ENCODE data around the gene SAAL1. TPM values are rescaled to one million over a fixed set of nuclear protein-coding genes. Genes with fewer than 3 reads are reported as not detected.

SAAL1 gene
- polyA plus RNA-seq, 1 of the 3 experiments (the other 2 are of a cell fraction): 19.6 TPM

GRCh38 chr11:18144243-18144642 is 38.4 kb upstream of the SAAL1 start:
- no peak overlapping the region for H3K4me3 ChIP-seq (ENCODE audit: low read depth in 2 of 2, low read length in 1 of 2)
- H3K27ac ChIP-seq (ENCODE audit: low read depth in 2 of 2, low read length in 1 of 2): no peak overlapping the region
- H3K27me3 ChIP-seq (ENCODE audit: insufficient read depth): peaks cover 8% of the 10 kb centered on the region; the same call in 1 of the 2 replicates
- ChIA-PET POLR2A (no interaction called here), CTCF (interaction anchor here (1.2 to 1.5 kb wide), 2 partner anchors 29 to 153 kb away, joined by 3 to 5 read pairs; no protein-coding TSS in a partner anchor)
- H3K9me3 ChIP-seq: no peaks in the 10 kb centered on the region
- H4K20me1 ChIP-seq (ENCODE audit: insufficient read depth): no peaks in the 10 kb centered on the region
- WGBS (ENCODE audit: low lambda C conversion rate): 55% methylated on average over 5 of the region's 5 CpGs
- no peak for DNase-seq
- H3F3A ChIP-seq (replicated peaks; ENCODE audit: insufficient read depth): no peaks in the 10 kb centered on the region
- H3K9ac ChIP-seq: no peak overlapping the region
- H3K9me2 ChIP-seq: no peaks in the 10 kb centered on the region
- no peaks in the 10 kb centered on the region for H3K36me3 ChIP-seq (replicated peaks in 1 of 2; ENCODE audit: control insufficient read depth in 1 of 2, insufficient read depth in 2 of 2, low read length in 1 of 2)
- no peaks in the 10 kb centered on the region for H3K79me2 ChIP-seq (ENCODE audit: insufficient read depth)
- TF ChIP-seq SIN3A (IDR thresholded peaks at IDR 0.05; ENCODE audit: borderline replicate concordance, low read depth, low read length) (no peak), MXI1 (IDR thresholded peaks at IDR 0.05; ENCODE audit: low read depth, low read length) (no peak), MEF2A (IDR thresholded peaks at IDR 0.05; ENCODE audit: borderline replicate concordance, low read depth) (no peak), MAX (IDR thresholded peaks at IDR 0.05; ENCODE audit: low read depth) (no peak), USF1 (IDR thresholded peaks at IDR 0.05; ENCODE audit: borderline replicate concordance, low read depth) (no peak), ZBTB33 (IDR thresholded peaks at IDR 0.05; ENCODE audit: borderline replicate concordance, low read depth) (no peak), RAD21 (IDR thresholded peaks at IDR 0.05; ENCODE audit: low read length) (no peak), NFIC (IDR thresholded peaks at IDR 0.05; ENCODE audit: borderline replicate concordance) (no peak), CTCF (IDR thresholded peaks at IDR 0.05) (no peak), EZH2phosphoT487 (IDR thresholded peaks at IDR 0.05; ENCODE audit: borderline replicate concordance, low read depth) (no peak), TAF1 (IDR thresholded peaks at IDR 0.05; ENCODE audit: borderline replicate concordance, low read depth, low read length) (no peak), POLR2AphosphoS5 (IDR thresholded peaks at IDR 0.05; ENCODE audit: low read depth, low read length) (no peak)
- TF ChIP-seq, protein P1, sequence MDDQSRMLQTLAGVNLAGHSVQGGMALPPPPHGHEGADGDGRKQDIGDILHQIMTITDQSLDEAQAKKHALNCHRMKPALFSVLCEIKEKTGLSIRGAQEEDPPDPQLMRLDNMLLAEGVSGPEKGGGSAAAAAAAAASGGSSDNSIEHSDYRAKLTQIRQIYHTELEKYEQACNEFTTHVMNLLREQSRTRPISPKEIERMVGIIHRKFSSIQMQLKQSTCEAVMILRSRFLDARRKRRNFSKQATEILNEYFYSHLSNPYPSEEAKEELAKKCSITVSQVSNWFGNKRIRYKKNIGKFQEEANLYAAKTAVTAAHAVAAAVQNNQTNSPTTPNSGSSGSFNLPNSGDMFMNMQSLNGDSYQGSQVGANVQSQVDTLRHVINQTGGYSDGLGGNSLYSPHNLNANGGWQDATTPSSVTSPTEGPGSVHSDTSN (IDR thresholded peaks at IDR 0.05): no peak
- no peaks in the 10 kb centered on the region for H3K4me1 ChIP-seq (ENCODE audit: control insufficient read depth in 1 of 2, insufficient read depth in 2 of 2, low read depth in 1 of 2, low read length in 1 of 2)
- no peak overlapping the region for H2AFZ ChIP-seq (ENCODE audit: low read depth)
- no peak overlapping the region for H3K4me2 ChIP-seq

All from SK-N-SH (cell line).